Measurements from ENCODE around the gene ACADSB.

Gene ACADSB

GRCh38 chr10:123008355-123009104, at the start of gene ACADSB, which contains the start of gene IKZF5:
ACADSB (plus strand) TSS chr10:123009006; CDS start chr10:123009030, 24 bp downstream.
IKZF5 (minus strand) TSS chr10:123008795; CDS start chr10:122998625, 10,170 bp downstream.
- peak; percentile 99 for DNase-seq (ENCODE audit: low spot score)

GRCh38 chr10:122962405-122962804, 46.4 kb upstream of the ACADSB start:
- no peak for DNase-seq (ENCODE audit: low spot score)

DNA sequence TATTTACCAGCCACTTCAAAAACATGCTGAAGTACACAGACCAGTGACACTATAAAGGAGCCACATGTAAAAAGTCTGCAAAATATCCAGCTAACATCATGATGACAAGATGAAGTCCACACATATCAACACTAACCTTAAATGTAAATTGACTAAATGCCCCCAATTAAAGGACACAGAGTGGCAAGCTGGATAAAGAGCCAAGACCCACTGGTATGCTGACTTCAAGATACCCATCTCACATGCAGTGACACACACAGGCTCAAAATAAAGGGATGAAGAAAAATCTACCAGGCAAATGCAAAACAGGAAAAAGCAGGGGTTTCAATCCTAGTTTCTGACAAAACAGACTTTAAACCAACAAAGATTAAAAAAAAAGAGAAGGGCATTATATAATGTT, 41.9 kb upstream of the ACADSB start:
- DNase-seq (ENCODE audit: low spot score) = no peak

DNA sequence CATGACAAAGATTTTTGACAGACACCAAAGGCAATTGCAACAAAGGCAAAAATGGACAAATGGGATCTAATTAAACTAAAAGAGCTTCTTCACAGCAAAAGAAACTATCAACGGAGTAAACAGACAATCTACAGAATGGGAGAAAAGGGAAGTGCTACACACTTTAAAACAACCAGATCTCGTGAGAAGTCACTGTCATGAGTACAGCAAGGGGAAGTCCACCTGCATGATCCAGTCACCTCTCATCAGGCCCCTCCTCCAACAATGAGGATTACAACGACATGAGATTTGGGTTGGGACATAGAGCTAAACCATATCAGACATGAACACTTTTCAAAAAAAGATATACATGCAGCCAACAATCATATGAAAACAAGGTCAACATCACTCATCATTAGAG, 40.1 kb upstream of the ACADSB start:
- no peak for DNase-seq (ENCODE audit: low spot score)

DNA sequence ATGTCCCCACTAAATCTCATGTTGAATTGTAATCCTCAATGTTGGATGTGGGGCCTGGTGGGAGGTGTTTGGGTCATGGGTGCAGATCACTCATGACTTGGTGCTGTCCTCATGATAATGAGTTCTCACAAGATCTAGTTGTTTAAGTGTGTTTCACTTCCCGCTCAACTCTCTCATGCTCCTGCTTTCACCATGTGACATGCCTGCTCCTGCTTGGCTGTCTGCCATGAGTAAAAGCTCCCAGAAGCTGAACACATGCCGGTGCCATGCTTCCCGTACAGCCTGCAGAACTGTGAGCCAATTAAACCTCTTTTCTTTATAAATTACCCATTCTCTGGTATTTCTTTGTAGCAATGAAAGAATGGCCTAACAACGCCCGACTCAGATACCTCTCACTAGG, 34.8 kb upstream of the ACADSB start:
- DNase-seq (ENCODE audit: low spot score) = no peak

GRCh38 chr10:122974543-122975064, 34.2 kb upstream of the ACADSB start:
- no peak for DNase-seq (ENCODE audit: low spot score)

- peak; percentile 93 for DNase-seq (ENCODE audit: low spot score)
Observed at GRCh38 chr10:122980209-122981065, 28.4 kb upstream of the ACADSB start, which contains the start of gene PSTK. PSTK (plus strand) TSS chr10:122980401; CDS start chr10:122980480, 79 bp downstream.

- peak; percentile 52 for DNase-seq (ENCODE audit: low spot score)
Observed at GRCh38 chr10:122981066-122981464, 27.7 kb upstream of the ACADSB start.

DNA sequence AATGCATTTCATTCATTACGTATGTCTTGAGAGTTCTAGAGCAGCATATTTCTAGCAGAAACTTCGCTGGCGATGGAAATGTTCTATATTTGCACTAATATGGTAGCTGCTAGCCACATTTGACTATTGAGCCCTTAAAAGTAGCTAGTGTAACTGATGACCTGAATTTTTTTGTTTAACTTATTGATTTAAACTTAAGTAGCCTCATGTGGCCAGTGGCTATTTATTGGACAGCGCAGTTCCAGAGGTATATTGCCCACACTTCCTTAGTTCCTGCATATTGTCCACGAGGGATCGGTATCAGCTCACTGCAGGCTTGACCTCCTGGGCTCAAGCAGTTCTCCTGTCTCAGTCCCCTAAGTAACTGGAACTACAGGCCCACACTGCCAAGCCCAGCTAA, 24.9 kb upstream of the ACADSB start:
- DNase-seq (ENCODE audit: low spot score) = no peak

- DNase-seq (ENCODE audit: low spot score) = no peak
Observed at GRCh38 chr10:122984708-122985107, 24.1 kb upstream of the ACADSB start.

DNA sequence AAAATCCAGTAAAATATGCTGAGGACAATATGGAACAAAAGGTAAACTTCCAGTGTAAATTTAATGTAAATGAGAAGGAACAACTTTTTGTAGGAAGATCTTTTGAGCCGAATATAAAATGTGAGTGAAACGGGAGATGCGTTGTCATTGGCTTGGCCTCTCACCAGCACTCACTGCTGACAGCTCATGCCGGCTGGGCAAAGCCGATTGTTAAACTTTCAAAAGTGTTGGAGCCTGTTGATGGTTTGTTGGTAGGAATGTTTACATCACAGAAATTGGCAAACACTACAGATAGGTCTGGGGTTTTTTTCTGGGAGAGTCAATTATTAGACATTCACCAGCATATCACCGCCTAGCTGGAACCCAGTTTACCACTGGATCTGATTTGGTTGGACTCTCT, 22.5 kb upstream of the ACADSB start:
- no peak for DNase-seq (ENCODE audit: low spot score)

DNA sequence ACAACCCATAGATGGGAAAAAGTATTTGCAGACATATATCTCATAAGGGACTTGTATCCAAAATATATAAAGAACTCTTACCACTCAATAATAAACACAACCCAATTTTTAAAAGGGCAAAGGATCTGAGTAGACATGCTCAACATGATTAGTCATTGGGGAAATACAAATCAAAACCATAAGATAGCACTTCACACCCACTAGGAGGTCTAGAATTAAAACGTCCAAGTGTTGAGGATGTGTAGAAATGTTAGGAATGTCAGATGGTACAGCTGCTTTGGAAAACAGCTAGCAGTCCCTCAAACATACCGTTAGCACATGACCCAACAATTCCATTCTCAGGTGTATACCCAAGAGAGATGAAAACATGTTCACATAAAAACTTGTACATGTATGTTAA, 20.3 kb upstream of the ACADSB start:
- no peak for DNase-seq (ENCODE audit: low spot score)

- no peak for DNase-seq (ENCODE audit: low spot score)
Observed at GRCh38 chr10:122990278-122990677, 18.5 kb upstream of the ACADSB start.

GRCh38 chr10:122992031-122992585, 16.7 kb upstream of the ACADSB start:
- DNase-seq (ENCODE audit: low spot score) = no peak

- DNase-seq (ENCODE audit: low spot score) = no peak
Observed at GRCh38 chr10:122993797-122994336, 14.9 kb upstream of the ACADSB start.

- no peak for DNase-seq (ENCODE audit: low spot score)
Observed at GRCh38 chr10:122995936-122996335, 12.9 kb upstream of the ACADSB start.

GRCh38 chr10:122997864-122998263, 10.9 kb upstream of the ACADSB start:
- no peak for DNase-seq (ENCODE audit: low spot score)

- no peak for DNase-seq (ENCODE audit: low spot score)
Observed at GRCh38 chr10:122998360-122998917, 10.4 kb upstream of the ACADSB start.

DNA sequence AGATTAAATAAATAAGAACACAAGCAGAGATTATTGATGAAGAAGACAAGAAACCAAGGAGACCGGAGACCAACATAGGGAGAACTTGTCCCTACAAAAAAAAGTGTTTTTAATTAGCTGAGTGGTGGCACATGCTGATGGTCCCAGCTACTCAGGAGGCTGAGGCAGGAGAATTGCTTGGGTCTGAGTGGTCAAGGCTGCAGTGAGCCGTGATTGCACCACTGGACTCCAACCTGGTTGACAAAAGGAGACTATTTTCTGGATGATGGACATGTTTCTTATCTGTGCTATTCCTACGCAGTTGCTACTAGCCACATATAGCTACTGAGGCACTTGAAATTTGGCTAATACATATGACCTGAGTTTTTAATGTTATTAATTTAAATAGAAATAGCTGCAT, 9.9 kb upstream of the ACADSB start:
- no peak for DNase-seq (ENCODE audit: low spot score)

DNA sequence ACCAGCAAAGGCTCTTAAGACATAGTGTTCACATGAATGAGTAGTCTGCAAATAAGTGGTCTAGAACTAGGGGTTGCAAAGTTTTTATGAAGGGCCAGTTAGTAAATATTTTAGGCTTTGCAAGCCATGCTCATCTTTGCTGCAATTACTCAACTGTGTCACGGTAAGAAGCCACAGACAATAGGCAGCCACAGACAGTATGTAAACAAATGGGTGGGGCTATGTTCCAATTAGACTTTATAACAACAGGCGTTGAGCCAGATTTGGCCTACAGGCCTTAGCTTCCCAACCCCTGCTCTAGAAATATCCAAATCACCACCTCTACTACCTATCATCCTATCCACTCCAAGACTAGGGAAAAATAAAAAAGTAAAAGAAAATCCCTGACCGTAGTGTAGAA, 9.5 kb upstream of the ACADSB start:
- no peak for DNase-seq (ENCODE audit: low spot score)

- no peak for DNase-seq (ENCODE audit: low spot score)
Observed at GRCh38 chr10:123000155-123000554, 8.7 kb upstream of the ACADSB start.

GRCh38 chr10:123001370-123001769, 7.4 kb upstream of the ACADSB start:
- no peak for DNase-seq (ENCODE audit: low spot score)

Data from hepatic stellate cell (primary cell).